NB4 (cell line): ENCODE measurements around the gene NDUFS2.
A peak's percentile ranks its signal among the peaks of the same experiment; 100 is the strongest.

Experiments
- DNase-seq: peaks from one replicate; pipeline ENCODE4 v3.0.0; 2010; ENCODE audit warnings: low read depth
- H3K4me3 ChIP-seq: one replicate; pipeline ENCODE4 v1.5.1; 2011; ENCODE audit warnings: mild to moderate bottlenecking, low read depth, low read length, moderate library complexity
- MYC ChIP-seq: IDR thresholded peaks from 2 replicates; pipeline ENCODE4 v1.6.1; 2011; ENCODE audit warnings: low read depth, low read length
- POLR2A ChIP-seq: IDR thresholded peaks from 2 replicates; pipeline ENCODE4 v1.6.1; 2011; ENCODE audit warnings: mild to moderate bottlenecking; ENCODE audit not compliant: insufficient read length; ENCODE audit errors: extremely low read depth
- TF ChIP-seq, protein P1 (sequence below): IDR thresholded peaks from 2 replicates; pipeline ENCODE4 v1.6.1; 2011; ENCODE audit warnings: low read depth, low read length
- TF ChIP-seq, protein P2 (sequence below): IDR thresholded peaks from one replicate; pipeline ENCODE4 v1.5.1; 2012; ENCODE audit warnings: low read depth, low read length

The NDUFS2 gene

DNA sequence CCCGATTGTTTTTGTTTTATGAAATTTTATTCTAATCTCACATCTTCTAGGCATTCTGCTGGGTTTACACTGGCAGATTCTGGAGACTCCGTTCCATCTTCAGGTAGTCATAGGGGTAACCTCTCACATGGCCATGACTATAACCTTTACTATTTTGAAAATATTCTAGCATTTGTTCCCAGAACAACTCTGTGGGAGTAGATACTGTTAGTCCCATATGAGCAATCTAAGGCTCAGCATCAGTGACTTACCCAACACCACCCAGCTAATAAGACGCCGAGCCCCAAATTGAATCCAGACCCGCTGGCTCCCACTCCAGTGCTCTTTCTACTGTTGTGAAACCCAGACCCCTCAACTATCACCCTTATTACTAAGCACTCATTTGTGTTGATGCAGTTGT lies 13.1 kb upstream of the NDUFS2 start:
- no peak overlapping the region for H3K4me3 ChIP-seq
- no peak for DNase-seq
- TF ChIP-seq MYC (no peak), POLR2A (no peak)
- TF ChIP-seq, protein P1, sequence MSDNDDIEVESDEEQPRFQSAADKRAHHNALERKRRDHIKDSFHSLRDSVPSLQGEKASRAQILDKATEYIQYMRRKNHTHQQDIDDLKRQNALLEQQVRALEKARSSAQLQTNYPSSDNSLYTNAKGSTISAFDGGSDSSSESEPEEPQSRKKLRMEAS = no peak
- TF ChIP-seq, protein P2, sequence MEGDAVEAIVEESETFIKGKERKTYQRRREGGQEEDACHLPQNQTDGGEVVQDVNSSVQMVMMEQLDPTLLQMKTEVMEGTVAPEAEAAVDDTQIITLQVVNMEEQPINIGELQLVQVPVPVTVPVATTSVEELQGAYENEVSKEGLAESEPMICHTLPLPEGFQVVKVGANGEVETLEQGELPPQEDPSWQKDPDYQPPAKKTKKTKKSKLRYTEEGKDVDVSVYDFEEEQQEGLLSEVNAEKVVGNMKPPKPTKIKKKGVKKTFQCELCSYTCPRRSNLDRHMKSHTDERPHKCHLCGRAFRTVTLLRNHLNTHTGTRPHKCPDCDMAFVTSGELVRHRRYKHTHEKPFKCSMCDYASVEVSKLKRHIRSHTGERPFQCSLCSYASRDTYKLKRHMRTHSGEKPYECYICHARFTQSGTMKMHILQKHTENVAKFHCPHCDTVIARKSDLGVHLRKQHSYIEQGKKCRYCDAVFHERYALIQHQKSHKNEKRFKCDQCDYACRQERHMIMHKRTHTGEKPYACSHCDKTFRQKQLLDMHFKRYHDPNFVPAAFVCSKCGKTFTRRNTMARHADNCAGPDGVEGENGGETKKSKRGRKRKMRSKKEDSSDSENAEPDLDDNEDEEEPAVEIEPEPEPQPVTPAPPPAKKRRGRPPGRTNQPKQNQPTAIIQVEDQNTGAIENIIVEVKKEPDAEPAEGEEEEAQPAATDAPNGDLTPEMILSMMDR = no peak

DNA sequence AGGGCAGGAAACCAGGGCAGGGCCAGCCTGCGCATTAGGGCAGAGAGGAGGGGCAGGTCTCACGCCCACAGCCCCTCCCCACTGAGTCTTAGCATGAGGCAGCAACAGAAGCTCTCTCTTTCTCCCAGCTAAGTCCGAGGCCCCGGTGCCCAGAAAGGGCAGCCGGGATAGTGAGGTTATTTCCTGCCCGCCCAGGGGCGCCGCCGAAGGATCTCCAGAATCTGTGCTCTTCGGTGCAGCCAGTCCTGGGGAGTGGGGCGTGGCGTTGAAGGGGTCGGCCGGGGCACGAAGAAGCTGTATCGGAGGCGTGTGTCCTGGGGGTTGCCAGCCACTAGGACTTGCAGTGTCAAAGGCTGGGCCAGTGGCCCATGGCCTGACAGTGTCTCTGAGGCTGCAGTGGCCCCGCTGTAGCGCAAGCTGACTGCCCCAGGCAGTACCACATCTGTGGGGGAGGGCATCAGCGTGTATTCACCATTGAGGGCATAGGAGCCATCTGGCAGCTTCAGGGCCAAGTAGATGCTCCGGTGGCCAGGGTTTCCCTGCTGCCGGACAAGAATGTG lies 11.1 kb upstream of the NDUFS2 start:
- TF ChIP-seq, protein P1 = no peak
- TF ChIP-seq, protein P2 = no peak
- no peak for TF ChIP-seq MYC
- no peak for TF ChIP-seq POLR2A
- no peak for DNase-seq
- H3K4me3 ChIP-seq = no peak overlapping the region

DNA sequence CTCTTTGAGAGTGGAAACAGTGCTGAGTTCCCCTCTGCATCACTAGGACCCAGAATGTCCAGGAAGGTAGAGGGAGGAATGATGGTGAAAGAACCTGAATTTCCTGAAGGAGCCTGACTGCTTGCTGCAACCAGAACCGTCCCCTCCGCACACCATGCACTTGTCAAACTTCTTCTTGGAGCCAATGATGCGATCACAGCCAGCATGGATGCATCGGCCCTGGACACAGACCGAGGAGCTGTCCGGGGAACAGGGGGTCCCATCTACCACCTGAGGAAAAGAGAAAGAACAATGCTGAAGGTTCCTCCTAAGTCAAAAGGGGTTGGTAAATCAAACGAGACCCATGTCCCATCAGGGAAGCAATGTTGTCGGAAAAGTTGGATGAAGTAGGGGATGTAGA lies 10.2 kb upstream of the NDUFS2 start:
- no peak for DNase-seq
- TF ChIP-seq POLR2A (no peak), MYC (no peak)
- TF ChIP-seq, protein P1 = no peak
- TF ChIP-seq, protein P2 = no peak
- H3K4me3 ChIP-seq = no peak overlapping the region

DNA sequence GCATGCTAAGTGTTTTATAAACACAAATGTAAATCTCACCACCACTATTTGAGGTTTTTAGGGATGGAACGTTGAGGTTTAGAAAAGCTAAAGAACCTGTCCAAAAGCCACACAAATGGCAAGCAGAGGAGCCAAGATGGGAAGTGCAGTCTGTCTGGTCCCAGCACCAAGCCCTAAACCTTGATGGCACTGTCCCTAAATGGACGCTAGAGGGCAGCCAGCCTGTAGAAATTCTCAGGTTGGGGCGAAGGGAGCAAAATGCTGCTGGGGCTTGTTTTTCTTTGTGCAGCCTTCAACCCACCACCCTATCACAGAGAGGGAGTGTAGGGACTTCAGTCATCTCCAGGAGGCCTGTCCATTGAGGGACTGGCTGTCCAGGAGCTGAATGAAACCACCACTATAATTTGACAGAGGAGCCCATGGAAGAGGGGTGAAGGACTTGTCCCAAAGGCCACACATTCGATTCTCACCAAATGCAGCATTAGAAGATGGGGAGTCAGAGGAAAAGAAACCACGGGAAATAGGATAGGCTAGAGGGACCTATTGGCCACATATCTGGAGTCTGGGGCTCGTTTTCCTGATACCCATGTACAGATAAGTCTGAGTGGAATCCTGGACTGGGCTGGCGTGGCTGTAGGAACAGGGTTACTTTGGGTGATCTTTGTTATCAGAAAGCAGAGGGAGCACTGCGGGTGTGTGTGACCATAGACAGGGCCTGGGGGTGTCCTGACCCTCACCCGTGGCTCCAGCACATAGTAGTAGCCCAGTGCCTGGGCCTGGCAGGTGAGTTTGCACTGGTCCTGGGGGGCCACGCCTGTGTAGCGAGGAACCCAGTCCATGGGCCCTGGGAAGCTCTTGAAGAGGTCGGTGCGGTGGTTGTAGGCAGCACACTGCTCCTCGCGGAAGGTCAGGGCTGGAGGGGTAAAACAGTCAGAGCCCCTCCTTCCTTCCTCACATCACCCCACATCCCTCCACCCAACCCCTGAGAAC lies 9.4 kb upstream of the NDUFS2 start:
- TF ChIP-seq MYC = no peak
- TF ChIP-seq, protein P2 = peak; percentile 97
- peak; percentile 80 for DNase-seq
- no peak overlapping the region for H3K4me3 ChIP-seq

DNA sequence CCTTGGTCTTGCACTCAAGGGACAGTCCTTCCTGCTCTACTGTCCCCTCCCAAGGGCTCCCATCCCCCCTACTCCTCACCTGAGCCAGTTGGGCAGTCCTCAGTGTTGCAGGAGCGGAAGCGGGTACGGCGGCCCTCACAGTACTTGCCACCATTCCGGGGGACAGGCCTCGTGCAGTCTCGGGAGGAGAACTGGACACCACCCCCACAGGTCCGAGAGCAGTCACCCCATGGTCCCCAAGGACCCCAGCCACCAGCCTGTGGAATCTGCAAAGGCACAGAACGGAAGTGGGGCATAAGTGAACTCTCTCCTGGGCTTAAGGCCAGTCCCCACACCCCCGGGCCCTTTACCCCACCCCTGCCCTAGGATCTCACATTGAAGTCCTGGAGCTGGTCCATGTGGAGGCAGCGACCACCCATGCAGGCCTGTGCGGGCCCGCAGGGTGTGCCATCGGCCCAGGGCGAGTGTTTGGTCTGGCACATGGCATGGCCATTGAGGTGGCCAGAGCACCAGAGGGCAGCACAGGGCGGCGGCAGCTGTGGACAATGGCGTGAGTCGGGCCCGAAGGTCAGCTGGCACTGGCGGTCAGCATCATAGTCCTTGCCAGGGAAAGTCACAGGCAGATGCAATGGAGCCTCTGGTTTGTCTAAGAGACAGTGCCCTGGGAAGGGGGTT lies 8.5 kb upstream of the NDUFS2 start:
- TF ChIP-seq, protein P2 = no peak
- no peak for TF ChIP-seq POLR2A
- no peak for TF ChIP-seq MYC
- TF ChIP-seq, protein P1 = no peak
- no peak overlapping the region for H3K4me3 ChIP-seq
- DNase-seq = no peak
